C1 segment of cervical spinal cord (tissue), 14 donors: ENCODE data around the gene SH3RF3.

Experiments
- DNase-seq, 14 donors: peaks; one replicate each; lab custom pipeline; 2025; lab: John Stamatoyannopoulos, UW

The SH3RF3 gene

GRCh38 chr2:109332880-109333279, 203.9 kb downstream of the SH3RF3 start:
- no peak for DNase-seq

GRCh38 chr2:109333414-109334210, 204.6 kb downstream of the SH3RF3 start:
- DNase-seq: no peak

DNA sequence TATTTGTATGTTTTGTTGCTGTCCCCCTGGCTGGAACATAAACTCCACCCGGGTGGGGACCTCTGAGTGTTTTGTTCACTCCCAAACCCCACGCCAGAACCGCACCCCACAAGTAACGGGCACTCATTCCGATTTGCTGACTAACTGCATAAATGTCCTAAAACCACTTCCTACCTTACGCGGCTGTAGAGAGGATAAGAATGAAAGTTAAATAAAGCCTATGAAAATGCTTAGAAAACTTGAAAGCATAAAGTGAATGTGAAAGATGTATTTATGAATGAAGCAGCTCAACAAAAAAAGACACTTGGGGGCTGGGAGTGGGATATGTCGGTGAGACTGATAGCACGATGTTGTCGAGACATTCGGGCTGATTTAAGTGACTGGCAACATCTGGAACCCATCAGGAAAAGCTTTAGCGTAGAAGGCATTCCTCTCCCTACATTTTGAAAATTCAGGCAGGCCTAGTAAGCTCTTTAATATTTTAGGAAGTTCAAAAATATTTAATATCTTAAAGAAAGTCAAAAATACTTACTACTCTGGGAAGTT, 206.7 kb downstream of the SH3RF3 start:
- no peak for DNase-seq

GRCh38 chr2:109336296-109336695, 207.3 kb downstream of the SH3RF3 start:
- no peak for DNase-seq

GRCh38 chr2:109337221-109337620, 208.2 kb downstream of the SH3RF3 start:
- no peak for DNase-seq

- DNase-seq: no peak
Observed at GRCh38 chr2:109339519-109339966, 210.5 kb downstream of the SH3RF3 start.

DNA sequence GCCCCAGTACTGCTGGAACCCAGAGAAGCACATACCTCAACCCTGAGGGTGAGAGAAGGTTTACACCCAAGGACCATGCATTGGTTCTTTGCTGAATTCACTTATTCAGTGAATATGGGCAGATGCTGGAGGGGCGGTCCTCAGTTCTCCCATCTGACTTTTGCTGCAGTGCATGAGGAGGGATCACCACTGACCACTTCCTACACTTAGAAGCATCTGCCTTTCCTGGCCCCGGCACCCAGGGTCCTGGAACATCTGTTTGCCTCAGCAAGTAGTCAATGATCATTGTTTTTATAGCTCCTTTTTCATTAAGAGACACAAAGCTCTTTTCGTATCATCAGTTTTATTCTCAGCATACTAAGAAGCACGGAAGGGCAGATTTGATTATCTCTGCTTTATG, 211.4 kb downstream of the SH3RF3 start:
- DNase-seq: no peak

DNA sequence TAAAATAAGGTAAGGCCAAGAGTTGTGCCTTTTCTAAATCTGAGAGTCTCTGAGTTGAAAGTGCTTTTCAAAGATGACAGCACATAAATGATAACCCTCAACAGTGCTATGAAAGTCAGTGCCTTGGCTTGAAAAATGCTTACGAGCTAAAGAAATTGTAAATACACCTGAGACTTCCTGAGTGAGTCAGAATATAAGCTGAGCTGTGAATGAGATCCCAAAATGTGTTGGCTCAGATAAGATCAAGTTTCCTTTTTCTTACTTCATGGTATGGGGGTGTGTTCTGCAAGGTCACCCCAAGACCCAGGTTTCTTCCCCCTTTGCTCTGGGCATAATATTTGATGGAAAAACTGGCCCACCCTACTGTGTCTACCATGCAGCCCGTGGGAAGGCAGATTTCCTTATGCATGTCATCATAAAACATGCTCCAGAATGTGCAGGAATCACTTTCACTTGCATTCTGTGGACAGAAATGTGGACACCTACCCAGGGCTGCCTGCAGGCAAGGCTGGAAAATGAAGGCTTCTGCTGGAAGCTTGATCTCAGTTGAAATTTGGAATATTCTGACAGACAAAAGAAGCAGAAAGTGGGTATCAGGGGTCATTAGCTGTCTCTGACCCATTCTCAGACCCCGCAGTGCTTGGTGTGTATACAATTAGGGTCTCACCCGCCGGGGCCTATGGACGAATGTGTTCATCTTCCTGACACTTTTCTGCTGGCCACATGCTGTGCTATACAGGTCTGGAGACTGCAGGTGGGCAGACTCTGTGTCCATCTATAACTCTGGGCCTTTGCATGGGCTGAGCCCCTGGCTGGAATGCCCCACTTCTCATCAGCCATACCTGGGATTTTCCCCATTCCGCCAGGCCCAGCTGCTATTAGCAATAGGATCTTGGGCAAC, 212.6 kb downstream of the SH3RF3 start:
- DNase-seq: no peak

DNA sequence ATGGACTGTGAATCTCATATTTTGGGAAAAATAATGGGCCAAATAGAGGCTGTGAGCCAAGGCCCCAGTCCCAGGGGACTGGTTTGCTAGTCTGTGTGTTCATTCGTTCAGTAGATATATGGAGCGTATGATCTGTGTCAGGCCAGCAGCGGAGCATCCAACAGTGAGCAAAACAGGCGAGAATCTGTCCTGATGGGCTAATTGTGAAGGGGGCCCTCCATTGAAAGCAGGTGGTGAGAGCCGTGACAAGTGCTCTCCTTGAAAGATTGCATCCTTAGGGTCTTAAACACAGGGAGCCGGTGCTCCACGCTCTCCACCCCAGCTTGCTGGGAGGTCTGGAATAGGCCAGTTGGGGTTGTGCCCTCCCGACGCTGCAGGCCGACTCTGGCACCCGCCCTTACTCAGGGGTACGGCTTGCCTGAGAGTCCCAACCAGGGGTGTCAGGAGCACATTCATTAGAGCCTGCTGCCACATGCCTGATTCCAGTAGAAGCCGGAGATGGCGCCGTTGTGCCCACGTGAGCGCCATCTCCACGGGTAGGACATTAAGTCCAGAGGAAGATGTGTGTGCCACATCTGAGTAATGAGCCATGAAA, 213.3 kb downstream of the SH3RF3 start:
- no peak for DNase-seq

GRCh38 chr2:109342930-109343329, 213.9 kb downstream of the SH3RF3 start:
- DNase-seq: no peak

DNA sequence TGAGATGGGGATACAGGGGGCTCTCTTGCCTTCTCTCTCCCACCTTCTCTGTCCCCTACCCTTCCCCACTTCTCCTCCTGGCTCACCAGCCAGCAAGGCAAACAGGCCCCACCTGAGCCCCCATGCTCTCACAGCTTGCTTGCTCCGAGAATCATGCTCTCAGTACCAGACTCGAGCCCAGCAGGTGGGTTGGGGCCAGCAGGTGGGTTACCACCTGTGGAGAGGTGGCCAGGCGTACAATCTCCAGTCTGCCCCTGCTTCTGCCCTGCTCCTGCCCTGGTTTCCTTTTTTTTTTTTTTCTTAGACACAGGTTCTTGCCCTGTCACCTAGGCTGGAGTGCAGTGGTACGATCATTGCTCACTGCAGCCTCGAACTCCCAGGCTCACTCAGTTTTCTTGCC, 214.5 kb downstream of the SH3RF3 start:
- DNase-seq: no peak

DNA sequence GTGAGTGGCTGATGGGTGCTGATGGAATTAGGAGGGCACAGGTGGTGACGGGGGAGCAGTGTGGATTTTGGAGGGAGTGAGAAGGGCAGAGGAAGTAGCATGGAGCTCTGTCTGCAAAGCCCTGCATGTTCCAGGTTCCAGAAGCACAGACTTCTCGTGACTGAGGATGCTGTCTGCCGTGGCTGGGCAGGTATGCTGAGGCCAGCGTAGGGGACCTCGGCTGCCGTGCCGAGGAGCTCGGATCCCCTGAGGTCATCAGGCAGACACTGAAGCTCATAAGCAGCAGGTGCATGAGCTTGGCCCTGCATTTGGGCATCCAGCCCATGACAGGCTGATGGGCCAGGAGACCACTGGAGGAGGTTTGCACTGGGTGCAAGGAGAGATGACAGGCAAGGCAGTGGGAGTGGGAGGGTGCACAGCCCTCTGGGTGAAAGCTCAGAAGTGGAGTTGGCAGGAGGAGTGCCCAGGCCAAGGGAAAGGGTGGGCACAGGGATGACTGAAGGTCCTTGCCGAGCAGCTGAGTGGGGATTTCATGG, 215.3 kb downstream of the SH3RF3 start:
- DNase-seq: no peak

DNA sequence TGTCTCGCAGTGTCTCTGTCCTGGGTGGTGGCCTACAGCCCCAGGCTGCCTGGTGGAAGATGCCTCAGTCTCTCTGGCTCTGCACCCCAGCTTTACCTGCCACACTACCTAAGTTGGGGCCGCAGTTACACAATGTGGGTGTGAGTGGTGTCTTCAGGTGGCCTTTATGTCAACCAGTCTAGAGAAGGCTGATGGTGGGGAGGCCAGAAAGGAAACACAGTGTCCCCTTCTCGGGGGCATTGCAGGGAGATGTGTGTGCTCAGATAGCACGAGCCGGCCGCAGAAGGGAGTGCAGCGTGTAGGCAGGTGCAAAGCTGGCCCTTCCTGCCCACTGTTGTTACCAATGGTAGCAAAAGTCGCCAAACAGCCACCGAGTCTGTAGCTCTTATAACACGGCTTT, 216.1 kb downstream of the SH3RF3 start:
- no peak for DNase-seq

DNA sequence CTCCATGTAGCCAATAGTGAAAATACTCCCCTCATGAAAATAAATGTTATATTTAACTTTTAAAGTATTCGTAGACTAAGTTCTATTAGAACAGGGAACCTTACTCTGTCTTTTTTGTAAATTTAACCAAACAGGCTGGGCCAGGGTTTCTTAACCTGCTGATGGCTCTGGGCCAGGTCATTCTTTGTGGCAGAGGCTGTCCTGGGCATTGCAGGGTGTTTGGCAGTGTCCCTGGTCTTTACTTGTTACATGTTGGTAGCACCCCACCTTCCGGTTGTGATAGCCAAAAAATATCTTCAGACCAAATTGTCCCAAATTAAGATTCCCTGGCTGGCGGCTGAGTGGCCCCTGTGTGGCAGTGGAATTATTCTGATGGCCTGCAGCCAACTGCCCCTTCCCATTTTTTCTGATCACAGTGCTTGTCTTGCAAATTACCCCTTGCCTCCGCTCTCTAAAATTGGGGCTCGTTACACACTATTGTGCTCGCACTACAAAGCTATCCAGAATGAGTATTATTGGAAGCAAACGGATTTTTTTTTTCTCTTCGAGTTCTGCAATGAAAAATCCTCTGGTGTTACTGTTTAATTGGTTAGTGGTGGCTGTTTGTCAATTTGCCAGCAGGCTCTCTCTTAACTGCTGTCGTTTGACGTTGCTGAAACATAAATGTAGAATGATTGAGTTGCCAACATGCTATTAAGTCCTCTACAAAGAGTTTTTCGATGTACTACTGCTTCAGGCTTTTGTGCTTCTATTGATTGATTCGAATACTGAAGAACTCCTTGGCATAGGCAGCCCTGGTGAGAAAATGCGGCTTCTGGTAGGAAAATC, 216.9 kb downstream of the SH3RF3 start:
- DNase-seq: no peak

GRCh38 chr2:109346601-109347228, 217.7 kb downstream of the SH3RF3 start:
- no peak for DNase-seq

DNA sequence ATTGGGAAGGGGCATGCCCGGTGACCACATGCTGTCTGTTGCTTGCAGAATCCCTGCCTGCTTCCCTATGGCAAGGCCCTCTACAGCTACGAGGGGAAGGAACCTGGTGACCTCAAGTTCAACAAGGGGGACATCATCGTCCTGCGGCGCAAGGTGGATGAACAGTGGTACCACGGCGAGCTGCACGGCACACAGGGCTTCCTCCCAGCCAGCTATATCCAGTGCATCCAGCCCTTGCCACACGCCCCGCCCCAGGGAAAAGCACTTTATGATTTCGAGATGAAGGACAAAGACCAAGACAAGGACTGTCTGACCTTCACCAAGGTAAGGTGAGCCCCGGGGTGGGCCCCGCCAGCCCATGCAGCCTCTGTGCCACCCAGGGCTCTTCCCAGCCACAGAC, 218.6 kb downstream of the SH3RF3 start:
- DNase-seq: no peak

DNA sequence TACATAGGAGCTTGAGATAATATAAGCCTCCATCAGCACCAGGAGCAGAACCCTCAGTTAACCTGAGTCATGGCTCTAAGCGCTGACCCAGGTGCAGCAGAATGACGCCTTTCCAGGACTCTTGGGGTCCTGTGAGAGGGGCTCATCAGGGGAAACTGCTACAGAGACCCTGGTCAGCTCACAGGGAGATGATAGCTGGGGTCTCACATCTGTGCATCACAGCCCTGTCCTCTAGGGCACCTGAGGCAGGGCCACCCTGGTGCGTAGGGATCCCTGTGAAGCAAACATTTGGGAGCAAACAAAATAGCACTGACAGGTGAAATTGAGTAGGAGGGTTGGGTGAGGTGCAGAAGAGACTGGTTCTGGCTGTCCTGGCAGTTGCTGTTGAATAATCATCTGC, 219.2 kb downstream of the SH3RF3 start:
- no peak for DNase-seq

DNA sequence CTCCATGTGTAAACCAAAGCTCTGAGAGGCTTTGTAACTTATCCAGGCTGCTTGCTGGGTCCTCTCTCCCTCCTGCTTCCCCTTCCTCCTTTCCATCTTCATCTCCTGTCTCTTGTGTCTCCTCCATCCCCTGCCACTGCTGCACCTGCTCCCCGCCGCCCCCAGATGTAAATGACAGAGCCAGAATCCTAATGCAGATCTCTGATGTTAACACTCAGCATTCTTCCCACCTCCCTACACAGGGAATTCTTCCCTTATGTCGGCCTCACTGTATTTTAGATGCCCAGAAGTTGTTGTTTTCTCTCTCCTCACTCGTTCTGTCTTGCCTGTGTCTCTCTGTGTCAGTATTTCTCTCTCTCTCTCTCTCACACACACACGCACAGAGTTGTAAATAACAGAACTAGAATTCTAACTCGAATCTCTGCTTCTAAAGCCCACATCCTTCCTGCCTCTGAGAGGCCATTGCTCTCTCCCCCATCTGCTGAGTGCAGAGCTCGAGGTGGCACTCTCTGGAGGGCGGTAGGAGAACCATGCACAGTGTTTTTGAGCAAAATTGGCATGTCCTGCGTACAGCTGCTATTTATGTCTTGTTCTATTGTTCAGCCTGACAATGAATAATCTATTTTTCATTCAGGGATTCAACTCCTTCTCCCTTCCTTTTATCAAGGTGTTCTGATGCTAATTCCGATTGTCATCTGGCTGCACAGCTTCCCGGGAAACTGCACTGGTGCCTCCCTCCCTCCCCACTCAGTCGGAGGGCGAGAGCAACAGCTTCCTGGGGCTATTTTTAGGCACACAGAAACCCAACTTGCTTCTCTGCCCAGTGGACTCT, 219.9 kb downstream of the SH3RF3 start:
- DNase-seq: no peak
